Adrenal gland (tissue), 12 donors: ENCODE data around the gene CFAP65. TPM values are rescaled to one million over a fixed set of nuclear protein-coding genes. Genes with fewer than 3 reads are reported as not detected.

Experiments
- DNase-seq, 7 donors: peaks; one replicate each; pipeline ENCODE4 v3.0.0-alpha.2; 2019 to 2020
- H3K27ac ChIP-seq, 5 donors: fragments of 200-600 bp; sonication (generic) in 4 of 5; 1 replicate in 3 of 5; 2 replicates in 2 of 5; pipeline versions ENCODE4 v1.5.1 to v1.8.0; 2016 to 2020; ENCODE audit warnings: mild to moderate bottlenecking in 1 of 5
- H3K27me3 ChIP-seq: fragments of 200-600 bp; 2 replicates; pipeline ENCODE4 v1.8.0; 2021
- H3K36me3 ChIP-seq, 2 donors: fragments of 200-600 bp; replicated peaks in 1 of 2; 1 replicate in 1 of 2; 2 replicates in 1 of 2; pipeline versions ENCODE4 v1.5.1 to v1.8.0; 2018 to 2022
- H3K4me1 ChIP-seq, 2 donors: fragments of 200-600 bp; replicated peaks in 1 of 2; 1 replicate in 1 of 2; 2 replicates in 1 of 2; pipeline versions ENCODE4 v1.5.1 to v1.8.0; 2018 to 2021
- H3K4me3 ChIP-seq, 4 donors: fragments of 200-600 bp; sonication (generic) in 3 of 4; one replicate each; pipeline ENCODE4 v1.5.1; 2016 to 2018
- H3K9me3 ChIP-seq, 3 donors: fragments of 200-600 bp; sonication (generic) in 1 of 3; replicated peaks in 1 of 3; 1 replicate in 2 of 3; 2 replicates in 1 of 3; pipeline versions ENCODE4 v1.5.1 to v1.8.0; 2016 to 2021
- CTCF ChIP-seq, 6 experiments: fragments of 450-650 bp in 4 of 6; fragments of 200-600 bp in 2 of 6; sonication (generic) in 1 of 6; IDR thresholded peaks; 1 replicate in 5 of 6; 2 replicates in 1 of 6; pipeline versions ENCODE4 v1.5.1 to v1.8.0; 2016 to 2021; ENCODE audit warnings: antibody characterized with exemption in 6 of 6, mild to moderate bottlenecking in 2 of 6, moderate library complexity in 1 of 6
- POLR2A ChIP-seq, 2 donors: fragments of 450-650 bp; IDR thresholded peaks; one replicate each; pipeline ENCODE4 v1.6.1; 2017; ENCODE audit warnings: antibody characterized with exemption in 2 of 2, mild to moderate bottlenecking in 2 of 2, moderate library complexity in 1 of 2
- WGBS, 4 donors: extraction: QIAGEN DNeasy Blood & Tissue Kit in 2 of 4; methylation state at CpG; one replicate each; pipeline versions ENCODE4 v1.1.5 to v1.1.7; 2013 to 2017; 5-methylcytosine and 5-hydroxymethylcytosine counted together
- intact Hi-C, 2 donors: fragments of 100-400 bp; cut with DNase I; formaldehyde crosslinking; loops; one replicate each; pipeline versions ENCODE4 v1.14.1 to v1.15.0; 2022 to 2023
- polyA plus RNA-seq, 3 donors: library from polyadenylated mRNA; stranded (reverse); fragments of 200-250 nt in 2 of 3; fragments of 350-450 nt in 1 of 3; fragmentation: Illumina TruSeq in 1 of 3; extraction: RNeasy Lipid Tissue Mini Kit (QIAGEN cat#74804) in 1 of 3; gene quantifications; one replicate each; pipeline ENCODE4 v1.2.3, GENCODE V29; 2013 to 2014
- total RNA-seq, 9 donors: library from RNA; depleted of rRNA in 4 of 9; stranded (reverse); fragments of >200 nt in 4 of 9; fragments of 120-200 nt in 1 of 9; fragmentation: NEBNext Ultra II Directional in 1 of 9; extraction: Animal tissue kit (Norgen Biotek cat#: 25700) in 1 of 9; gene quantifications; one replicate each; pipeline versions ENCODE4 v1.1.0 to v1.2.4, GENCODE V29; 2013 to 2023
- donor health status: healthy with polysubstance abuse.
- donor health status: Bipolar disorder and iron deficiency.
- donor health status: DM: yes; HTN: yes; CAD: no.
- donor health status: DM: no; HTN: no; CAD: no.
- donor health status: DM: no; HTN: no; CAD: no.
- donor health status: DM: yes; HTN: yes; CAD: no.

The CFAP65 gene
- total and polyA plus RNA-seq, 12 donors = 0.04 to 0.16 (median 0.06) TPM; not detected in 7

GRCh38 chr2:219059725-219060682 is 18.7 kb upstream of the CFAP65 start:
- intact Hi-C loops = loop anchor here (2.0 to 10.0 kb wide), 4 partner anchors 55 to 245 kb away; partner anchors contain the start of gene PTPRN (in 1 of the 2)
- Histone ChIP-seq H3K4me3 (peak overlapping the region in 1 of 4 donors; percentile 45), H3K27me3 (peaks cover 62% of the 10 kb centered on the region), H3K36me3 (no peaks in the 10 kb centered on the region), H3K9me3 (no peaks in the 10 kb centered on the region), H3K27ac (no peak overlapping the region), H3K4me1 (peaks cover 20 to 36% of the 10 kb centered on the region in 2 donors)
- WGBS, 4 donors = 2 to 4% (median 3%) methylated on average over 12 to 81 of the region's 81 CpGs
- peak in 1 of 7 donors; percentile 19 for DNase-seq
- TF ChIP-seq POLR2A (IDR thresholded peaks at IDR 0.05) (no peak), CTCF (IDR thresholded peaks at IDR 0.05) (no peak)

- Histone ChIP-seq H3K27ac (no peak overlapping the region), H3K9me3 (no peaks in the 10 kb centered on the region), H3K36me3 (no peaks in the 10 kb centered on the region), H3K27me3 (peaks cover 62% of the 10 kb centered on the region), H3K4me1 (peaks cover 20 to 36% of the 10 kb centered on the region in 2 donors), H3K4me3 (peak overlapping the region in 1 of 4 donors; percentile 8)
- TF ChIP-seq POLR2A (IDR thresholded peaks at IDR 0.05) = no peak
- TF ChIP-seq CTCF (IDR thresholded peaks at IDR 0.05) = no peak
- DNase-seq = no peak
- intact Hi-C loops = loop anchor here (2.0 to 10.0 kb wide), 4 partner anchors 55 to 245 kb away; partner anchors contain the start of gene PTPRN (in 1 of the 2)
- 2 to 6% (median 4%) methylated on average over 16 to 17 of the region's 17 CpGs for WGBS, 4 donors
Measured at GRCh38 chr2:219059375-219059724, 18.0 kb upstream of the CFAP65 start.

DNA sequence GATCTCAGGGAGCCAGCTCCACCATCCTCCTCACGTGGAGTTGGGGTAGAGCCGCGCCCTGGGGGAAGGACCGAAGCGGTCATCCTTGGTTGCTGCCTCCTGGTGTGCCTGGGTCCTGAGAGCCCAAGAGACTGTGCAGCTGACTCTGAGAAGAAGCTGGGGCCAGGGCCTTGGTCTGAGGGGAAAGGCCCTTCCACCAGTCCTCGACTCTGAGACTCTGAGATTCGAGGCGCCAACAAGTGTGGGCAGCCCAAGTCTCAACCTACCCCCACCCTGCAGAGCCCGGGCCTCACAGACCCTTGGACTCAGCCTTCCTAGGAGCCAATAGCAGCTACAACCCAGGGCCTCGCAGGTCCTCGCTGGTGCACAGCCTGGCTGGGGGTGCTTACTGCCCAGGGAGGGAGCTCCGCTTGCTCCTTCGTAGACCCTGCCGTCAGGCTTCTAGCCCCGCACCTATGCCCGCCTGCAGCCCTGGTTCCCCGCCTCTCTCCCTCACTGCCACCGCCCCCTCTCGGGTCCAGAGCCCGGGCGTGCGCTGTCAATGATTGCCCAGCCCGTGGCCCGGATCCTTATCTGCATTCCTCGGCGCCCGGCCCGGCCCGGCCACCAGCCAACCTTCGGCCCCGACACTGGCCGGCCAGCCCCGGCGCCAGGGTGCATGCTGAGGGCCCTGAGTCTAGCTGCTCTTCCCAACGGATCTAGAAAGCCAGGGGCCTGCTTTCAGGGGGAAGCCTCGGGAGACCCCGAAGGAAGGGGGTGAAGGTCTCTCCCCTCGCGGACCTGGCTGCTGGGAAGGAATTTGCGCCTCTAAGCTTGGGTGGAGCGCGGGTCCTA is 17.4 kb upstream of the CFAP65 start:
- peak overlapping the region in 1 of 4 donors; percentile 8 for H3K4me3 ChIP-seq

More for the DNA sequence above, 17.4 kb upstream of the CFAP65 start:
- H3K27me3 ChIP-seq = peaks cover 62% of the 10 kb centered on the region
- TF ChIP-seq POLR2A (IDR thresholded peaks at IDR 0.05) (no peak), CTCF (IDR thresholded peaks at IDR 0.05) (peak in 1 of 6 experiments; percentile 13)
- H3K36me3 ChIP-seq = no peaks in the 10 kb centered on the region
- peaks cover 20 to 36% of the 10 kb centered on the region in 2 donors for H3K4me1 ChIP-seq
- intact Hi-C loops = loop anchor here (2.0 to 10.0 kb wide), 4 partner anchors 56 to 246 kb away; partner anchors contain the start of gene PTPRN (in 1 of the 2)
- peak; percentile 65 to 87 (median 80) for DNase-seq
- H3K27ac ChIP-seq = no peak overlapping the region
- no peaks in the 10 kb centered on the region for H3K9me3 ChIP-seq
- 6 to 10% (median 8%) methylated on average over 3 to 42 of the region's 42 CpGs for WGBS, 4 donors
